Ishikawa (cell line): ENCODE data around the gene TCF7.

Experiments used
- CEBPB ChIP-seq: IDR thresholded peaks from 2 replicates; pipeline ENCODE4 v1.6.1; 2012
- FOXM1 ChIP-seq: IDR thresholded peaks from 2 replicates; pipeline ENCODE4 v1.6.1; 2012; ENCODE audit warnings: low read depth, borderline replicate concordance
- REST ChIP-seq: IDR thresholded peaks from 2 replicates; pipeline ENCODE4 v1.6.1; 2012; ENCODE audit warnings: low read depth, mild to moderate bottlenecking
- TAF1 ChIP-seq: IDR thresholded peaks from 2 replicates; pipeline ENCODE4 v1.6.1; 2012; ENCODE audit warnings: low read depth, mild to moderate bottlenecking

GRCh38 chr5:134100283-134101091 lies 14.0 kb upstream of the TCF7 start:
- no peak for TF ChIP-seq FOXM1
- no peak for TF ChIP-seq REST
- no peak for TF ChIP-seq CEBPB
- no peak for TF ChIP-seq TAF1
